NCI-H1436 (cell line): ENCODE data around the gene GRK3.
"Not testable (repeated sequence)": the region's sequence is repeated elsewhere in the genome, so short reads cannot be mapped to it uniquely, and the experiment has no call there.

Experiments used
- DNase-seq: peaks from one replicate; lab custom pipeline; 2025; lab: John Stamatoyannopoulos, UW

The GRK3 gene

GRCh38 chr22:25698978-25699377, 134.5 kb downstream of the GRK3 start:
- no peak for DNase-seq

- no peak for DNase-seq
Observed at GRCh38 chr22:25701056-25701780, 136.7 kb downstream of the GRK3 start.

- peak; percentile 16 for DNase-seq
Observed at GRCh38 chr22:25702040-25702439, 137.6 kb downstream of the GRK3 start.

- DNase-seq, result no peak
Observed at GRCh38 chr22:25702571-25703167, 138.2 kb downstream of the GRK3 start.

GRCh38 chr22:25704701-25705100, 140.2 kb downstream of the GRK3 start:
- DNase-seq, result no peak

- DNase-seq, result no peak
Observed at GRCh38 chr22:25706197-25706596, 141.7 kb downstream of the GRK3 start.

- DNase-seq, result not testable (repeated sequence)
Observed at GRCh38 chr22:25708430-25708829, 144.0 kb downstream of the GRK3 start.

GRCh38 chr22:25709758-25710157, 145.3 kb downstream of the GRK3 start:
- no peak for DNase-seq

- DNase-seq, result no peak
Observed at GRCh38 chr22:25710501-25710900, 146.0 kb downstream of the GRK3 start.

- no peak for DNase-seq
Observed at GRCh38 chr22:25711491-25711890, 147.0 kb downstream of the GRK3 start.

GRCh38 chr22:25712661-25713400, 148.4 kb downstream of the GRK3 start:
- no peak for DNase-seq

GRCh38 chr22:25714070-25714469, 149.6 kb downstream of the GRK3 start:
- no peak for DNase-seq

- DNase-seq, result no peak
Observed at GRCh38 chr22:25714739-25715138, 150.3 kb downstream of the GRK3 start.

GRCh38 chr22:25716637-25717036, 152.2 kb downstream of the GRK3 start:
- no peak for DNase-seq

- DNase-seq, result no peak
Observed at GRCh38 chr22:25718135-25718840, 153.8 kb downstream of the GRK3 start.

- DNase-seq, result no peak
Observed at GRCh38 chr22:25722223-25722622, 157.7 kb downstream of the GRK3 start.

GRCh38 chr22:25722626-25723025, 158.2 kb downstream of the GRK3 start:
- no peak for DNase-seq

- DNase-seq, result no peak
Observed at GRCh38 chr22:25726241-25726640, 161.8 kb downstream of the GRK3 start.

GRCh38 chr22:25728071-25728470, 163.6 kb downstream of the GRK3 start:
- no peak for DNase-seq

- no peak for DNase-seq
Observed at GRCh38 chr22:25729016-25729995, 164.8 kb downstream of the GRK3 start.

- DNase-seq, result no peak
Observed at GRCh38 chr22:25735650-25736049, 171.2 kb downstream of the GRK3 start.
